ENCODE measurements around the gene KIFBP.
"Not testable (repeated sequence)": the region's sequence is repeated elsewhere in the genome, so short reads cannot be mapped to it uniquely, and the experiment has no call there.

GRCh38 chr10:69040904-69041303 lies 52.3 kb downstream of the KIFBP start:
- not testable (repeated sequence) for TF ChIP-seq PAX5 (IDR thresholded peaks at IDR 0.05; ENCODE audit: insufficient read depth, low read length, severe bottlenecking); POLR2A (IDR thresholded peaks at IDR 0.05; ENCODE audit: low read depth, low read length); POLR2AphosphoS5 (IDR thresholded peaks at IDR 0.05; ENCODE audit: low read depth, low read length); TAF1 (IDR thresholded peaks at IDR 0.05; ENCODE audit: low read depth, low read length); SPI1 (IDR thresholded peaks at IDR 0.05; ENCODE audit: low read depth, low read length)
